ENCODE data around the gene STRN3. TPM values are rescaled to one million over a fixed set of nuclear protein-coding genes. Genes with fewer than 3 reads are reported as not detected.
"Not testable (repeated sequence)": the region's sequence is repeated elsewhere in the genome, so short reads cannot be mapped to it uniquely, and the experiment has no call there.

The STRN3 gene
- total and polyA plus RNA-seq, 5 donors, result 16.8 to 57.9 (median 49.2) TPM

DNA sequence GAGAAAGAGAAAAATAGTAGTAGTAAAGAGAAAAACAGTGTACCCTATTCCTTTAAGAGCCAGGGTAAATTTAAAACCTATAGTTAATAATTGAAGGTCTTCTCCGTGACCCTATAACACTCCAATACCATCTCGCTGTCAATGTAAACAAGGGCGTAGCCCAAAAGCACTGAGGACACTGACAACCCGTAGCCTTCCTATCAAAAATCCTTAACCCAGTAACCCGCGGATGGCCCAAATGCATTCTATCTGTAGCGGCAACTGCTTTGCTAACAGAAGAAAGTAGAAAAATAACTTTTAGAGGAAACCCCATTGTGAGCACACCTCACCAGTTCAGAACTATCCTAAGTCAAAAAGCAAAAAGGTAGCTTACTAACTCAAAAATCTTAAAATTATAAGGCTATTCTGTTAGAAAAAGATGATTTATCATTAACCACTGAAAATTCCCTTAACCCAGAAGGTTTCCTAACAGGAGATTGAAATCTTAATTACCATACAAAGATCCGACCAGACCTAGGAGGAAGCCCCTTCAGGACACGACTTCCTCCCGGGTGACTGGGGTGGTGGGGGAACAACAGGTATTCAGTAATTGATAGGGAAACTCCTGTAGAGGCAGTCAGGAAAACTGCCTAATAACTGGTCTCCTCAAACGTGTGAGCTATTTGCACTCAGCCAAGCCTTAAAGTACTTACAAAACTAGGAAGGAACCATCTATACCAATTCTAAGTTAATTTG is 58.6 kb downstream of the STRN3 start:
- H3K4me1 ChIP-seq (ENCODE audit: control insufficient read depth, insufficient read depth, low read length); H3K27me3 ChIP-seq (ENCODE audit: control insufficient read depth, insufficient read depth); H3K27ac ChIP-seq (ENCODE audit: low read length); H3K9me3 ChIP-seq (ENCODE audit: control insufficient read depth, low read length); intact Hi-C loops (cut with DNase I); H3K4me3 ChIP-seq (ENCODE audit: low read length); ATAC-seq; DNase-seq: not testable (repeated sequence)
- WGBS, result 94% methylated on average over 11 of the region's 11 CpGs

DNA sequence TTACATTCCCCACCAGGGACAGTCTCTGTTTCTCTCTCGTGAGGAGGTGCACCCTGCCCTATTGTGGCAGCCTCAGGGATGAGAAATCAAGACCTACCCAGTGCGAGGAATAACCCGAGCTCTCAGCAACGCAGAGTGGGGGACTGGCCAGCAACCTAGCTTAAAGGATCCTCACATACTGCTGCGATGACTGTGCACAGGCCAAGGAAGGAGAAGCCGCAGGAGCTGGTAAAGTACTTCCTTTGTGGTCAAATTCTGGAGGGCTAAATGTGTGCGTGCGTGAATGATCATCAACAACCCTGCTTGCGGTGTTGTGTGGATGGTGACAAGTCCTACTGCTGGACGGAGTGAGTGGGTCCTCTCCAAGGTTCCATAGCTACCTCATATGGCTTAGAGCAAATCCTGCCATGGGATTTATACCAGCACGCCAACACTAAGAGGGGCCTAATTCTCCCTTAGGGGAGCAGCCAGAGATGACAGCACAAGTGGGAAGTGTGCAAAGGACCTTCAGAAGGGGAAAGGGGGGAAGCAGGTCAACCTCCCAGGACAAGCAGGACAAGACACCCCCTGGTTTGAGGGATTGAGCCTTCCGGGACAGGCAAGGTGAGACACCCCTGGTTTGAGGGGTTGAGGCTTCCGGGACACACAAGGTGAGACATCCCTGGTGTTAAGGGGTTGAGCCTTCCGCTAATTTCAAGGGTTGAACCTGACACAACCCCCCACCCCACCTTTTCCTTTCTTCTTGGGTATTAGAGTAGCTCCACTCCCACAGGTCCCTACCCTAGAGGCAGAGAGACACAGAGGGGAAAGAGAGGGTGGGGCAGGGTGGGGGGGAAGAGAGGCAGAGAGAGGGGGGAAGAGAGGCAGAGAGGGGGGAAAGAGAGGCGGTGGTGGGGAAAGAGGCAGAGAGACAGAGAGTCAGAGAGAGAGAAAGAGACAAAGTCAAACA is 59.5 kb downstream of the STRN3 start:
- WGBS, result 95% methylated on average over 15 of the region's 15 CpGs
- Histone ChIP-seq H3K4me3 (ENCODE audit: low read length) (no peak overlapping the region), H3K27me3 (ENCODE audit: control insufficient read depth, insufficient read depth) (no peaks in the 10 kb centered on the region), H3K9me3 (ENCODE audit: control insufficient read depth, low read length) (peaks cover 4% of the 10 kb centered on the region), H3K4me1 (ENCODE audit: control insufficient read depth, insufficient read depth, low read length) (no peaks in the 10 kb centered on the region), H3K27ac (ENCODE audit: low read length) (no peak overlapping the region)
- intact Hi-C loops (cut with DNase I), result no loop called here
- no peak for DNase-seq
- peak in 1 of 2 donors; percentile 23 for ATAC-seq

DNA sequence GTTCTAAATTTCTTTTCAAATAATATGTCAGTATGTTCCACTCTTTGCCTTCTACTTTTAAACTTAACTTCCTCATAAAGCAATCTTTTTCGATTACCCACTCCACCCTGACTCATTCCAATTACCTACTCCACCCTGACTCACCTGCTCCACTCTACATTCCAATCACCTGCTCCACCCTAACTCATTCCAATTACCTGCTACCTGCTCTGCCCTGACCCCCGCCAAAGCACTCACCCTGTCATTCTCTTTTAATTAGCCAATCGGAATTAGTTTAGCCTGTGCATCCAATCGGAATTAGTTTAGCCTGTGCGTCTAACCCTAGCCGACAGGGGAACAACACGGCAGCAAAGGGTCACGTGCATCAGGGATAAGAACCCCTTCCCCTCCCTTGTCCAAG is 60.3 kb downstream of the STRN3 start:
- ATAC-seq; H3K4me1 ChIP-seq (ENCODE audit: control insufficient read depth, insufficient read depth, low read length); intact Hi-C loops (cut with DNase I); H3K27me3 ChIP-seq (ENCODE audit: control insufficient read depth, insufficient read depth); H3K4me3 ChIP-seq (ENCODE audit: low read length); H3K9me3 ChIP-seq (ENCODE audit: control insufficient read depth, low read length); DNase-seq; H3K27ac ChIP-seq (ENCODE audit: low read length): not testable (repeated sequence)
- 97% methylated on average over 8 of the region's 8 CpGs for WGBS

DNA sequence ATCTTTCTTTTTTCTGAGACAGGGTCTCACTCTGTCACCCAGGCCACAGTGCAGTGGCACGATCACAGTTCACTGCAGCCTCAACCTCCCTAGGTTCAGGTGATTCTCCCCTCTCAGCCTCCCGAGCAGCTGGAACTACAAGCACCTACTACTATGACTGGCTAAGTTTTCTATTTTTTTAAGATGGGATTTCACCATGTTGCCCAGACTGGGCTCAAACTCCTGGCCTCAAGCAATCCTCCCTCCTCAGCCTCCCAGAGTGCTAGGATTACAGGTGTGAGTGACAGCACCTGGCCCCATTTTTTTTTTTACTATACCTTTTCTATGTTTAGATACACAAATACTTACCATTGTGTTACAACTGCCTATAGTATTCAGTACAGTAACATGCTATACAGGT is 63.6 kb downstream of the STRN3 start:
- H3K9me3 ChIP-seq (ENCODE audit: control insufficient read depth, low read length); intact Hi-C loops (cut with DNase I); H3K27ac ChIP-seq (ENCODE audit: low read length); H3K4me1 ChIP-seq (ENCODE audit: control insufficient read depth, insufficient read depth, low read length); ATAC-seq; H3K27me3 ChIP-seq (ENCODE audit: control insufficient read depth, insufficient read depth); H3K4me3 ChIP-seq (ENCODE audit: low read length); DNase-seq: not testable (repeated sequence)
- 96% methylated on average over 2 of the region's 2 CpGs for WGBS

DNA sequence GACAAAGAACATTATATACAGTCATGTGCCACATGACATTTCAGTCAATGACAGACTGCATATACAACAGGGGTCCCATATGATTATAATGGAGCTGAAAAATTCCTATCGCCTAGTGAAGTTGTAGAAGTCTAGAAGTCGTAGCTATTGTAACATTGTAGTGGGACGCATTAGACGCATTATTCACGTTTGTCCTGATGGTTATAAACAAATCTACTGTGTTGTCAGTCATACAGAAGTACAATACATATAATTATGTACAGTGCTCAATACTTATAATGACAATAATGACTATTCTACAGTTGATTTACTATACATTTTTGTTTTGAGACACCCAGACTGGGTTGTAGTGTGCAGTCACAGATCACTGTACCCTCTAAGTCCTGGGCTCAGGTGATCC is 64.8 kb downstream of the STRN3 start:
- intact Hi-C loops (cut with DNase I), result no loop called here
- Histone ChIP-seq H3K9me3 (ENCODE audit: control insufficient read depth, low read length) (peaks cover 2% of the 10 kb centered on the region), H3K4me1 (ENCODE audit: control insufficient read depth, insufficient read depth, low read length) (peaks cover 3% of the 10 kb centered on the region), H3K4me3 (ENCODE audit: low read length) (no peak overlapping the region), H3K27ac (ENCODE audit: low read length) (no peak overlapping the region), H3K27me3 (ENCODE audit: control insufficient read depth, insufficient read depth) (no peaks in the 10 kb centered on the region)
- ATAC-seq (no peak), DNase-seq (no peak)
- WGBS, result 95% methylated on average over 5 of the region's 5 CpGs

DNA sequence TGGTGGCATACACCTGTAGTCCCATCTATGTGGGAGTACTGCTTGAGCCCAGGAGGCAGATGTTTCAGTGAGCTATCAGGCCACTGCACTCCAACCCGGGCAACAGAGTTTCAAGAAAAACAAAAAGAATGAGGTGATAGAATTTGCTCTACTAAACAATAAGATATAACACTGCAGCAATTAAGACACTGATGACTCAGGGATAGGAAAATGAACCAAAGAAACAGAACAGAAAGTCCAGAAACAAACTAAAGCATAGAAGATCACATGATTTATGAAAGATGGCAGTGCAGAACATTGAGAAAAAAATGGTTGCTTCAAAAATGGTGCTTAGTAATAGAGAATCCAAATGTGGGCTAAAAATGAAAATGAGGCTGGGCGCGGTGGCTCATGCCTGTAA is 66.0 kb downstream of the STRN3 start:
- Histone ChIP-seq H3K9me3 (ENCODE audit: control insufficient read depth, low read length) (no peaks in the 10 kb centered on the region), H3K4me3 (ENCODE audit: low read length) (no peak overlapping the region), H3K27ac (ENCODE audit: low read length) (no peak overlapping the region), H3K4me1 (ENCODE audit: control insufficient read depth, insufficient read depth, low read length) (peaks cover 3% of the 10 kb centered on the region), H3K27me3 (ENCODE audit: control insufficient read depth, insufficient read depth) (no peaks in the 10 kb centered on the region)
- ATAC-seq, result no peak
- 93% methylated on average over 3 of the region's 3 CpGs for WGBS
- DNase-seq, result no peak
- intact Hi-C loops (cut with DNase I), result no loop called here

GRCh38 chr14:30958555-30959407 is 67.4 kb downstream of the STRN3 start:
- Histone ChIP-seq H3K4me1 (ENCODE audit: control insufficient read depth, insufficient read depth, low read length) (peaks cover 3% of the 10 kb centered on the region), H3K4me3 (ENCODE audit: low read length) (no peak overlapping the region), H3K9me3 (ENCODE audit: control insufficient read depth, low read length) (no peaks in the 10 kb centered on the region), H3K27me3 (ENCODE audit: control insufficient read depth, insufficient read depth) (no peaks in the 10 kb centered on the region), H3K27ac (ENCODE audit: low read length) (no peak overlapping the region)
- ATAC-seq (no peak), DNase-seq (no peak)
- WGBS, result 91% methylated on average over 10 of the region's 10 CpGs
- intact Hi-C loops (cut with DNase I), result no loop called here

DNA sequence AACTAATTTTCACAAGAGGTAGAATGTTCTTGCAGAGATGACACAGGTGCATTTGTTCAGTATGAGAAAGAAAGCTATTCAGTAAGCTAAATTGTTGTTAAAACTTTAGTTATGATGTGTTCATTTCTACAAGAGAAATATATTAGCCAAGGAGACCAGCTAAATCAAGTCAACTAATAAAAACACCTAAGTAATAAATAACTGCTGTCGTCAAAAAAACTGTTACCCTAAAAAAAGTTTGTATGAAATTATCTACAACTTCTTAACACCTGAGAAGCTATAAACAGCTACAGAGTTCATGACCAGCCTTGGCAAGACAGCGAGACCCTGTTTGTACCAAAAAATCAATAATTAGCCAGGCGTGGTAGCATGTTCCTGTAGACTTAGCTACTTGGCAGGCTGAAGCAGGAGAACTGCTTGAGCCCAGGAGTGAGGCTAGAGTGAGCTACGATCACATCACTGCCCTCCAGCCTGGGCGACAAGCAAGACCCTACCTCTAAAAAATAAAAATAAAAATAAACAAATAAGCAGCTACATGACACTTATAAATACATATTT is 68.3 kb downstream of the STRN3 start:
- Histone ChIP-seq H3K9me3 (ENCODE audit: control insufficient read depth, low read length) (no peaks in the 10 kb centered on the region), H3K4me3 (ENCODE audit: low read length) (no peak overlapping the region), H3K27me3 (ENCODE audit: control insufficient read depth, insufficient read depth) (no peaks in the 10 kb centered on the region), H3K4me1 (ENCODE audit: control insufficient read depth, insufficient read depth, low read length) (peaks cover 3% of the 10 kb centered on the region), H3K27ac (ENCODE audit: low read length) (no peak overlapping the region)
- intact Hi-C loops (cut with DNase I), result no loop called here
- peak in 1 of 2 donors; percentile 43 for ATAC-seq
- WGBS, result 79% methylated on average over 5 of the region's 5 CpGs
- DNase-seq, result no peak

DNA sequence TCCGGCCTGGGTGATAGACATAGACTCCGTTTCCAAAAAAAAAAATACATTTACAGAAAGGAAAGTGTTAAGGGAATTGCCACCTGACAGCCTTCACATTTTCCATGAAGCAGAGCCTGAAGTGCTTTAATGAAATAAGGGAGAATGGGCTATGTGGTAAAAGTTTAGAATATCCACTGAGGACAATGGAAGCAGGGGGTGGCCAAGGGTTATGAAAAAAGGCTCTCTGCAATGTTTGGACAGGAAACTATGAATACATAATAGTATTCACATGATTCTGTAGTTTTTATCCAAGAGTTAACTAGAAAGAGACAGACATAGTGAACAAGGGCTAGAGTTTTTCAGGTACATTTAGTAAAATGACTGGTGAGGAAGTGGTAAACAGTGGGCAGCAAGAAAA is 76.5 kb downstream of the STRN3 start:
- H3K4me3 ChIP-seq (ENCODE audit: low read length), result no peak overlapping the region
- no peaks in the 10 kb centered on the region for H3K27me3 ChIP-seq (ENCODE audit: control insufficient read depth, insufficient read depth)
- no peaks in the 10 kb centered on the region for H3K4me1 ChIP-seq (ENCODE audit: control insufficient read depth, insufficient read depth, low read length)
- 94% methylated on average over 2 of the region's 2 CpGs for WGBS
- H3K9me3 ChIP-seq (ENCODE audit: control insufficient read depth, low read length), result no peaks in the 10 kb centered on the region
- intact Hi-C loops (cut with DNase I), result no loop called here
- no peak overlapping the region for H3K27ac ChIP-seq (ENCODE audit: low read length)
- DNase-seq, result no peak
- ATAC-seq, result no peak

- Histone ChIP-seq H3K27me3 (ENCODE audit: control insufficient read depth, insufficient read depth) (no peaks in the 10 kb centered on the region), H3K4me3 (ENCODE audit: low read length) (no peak overlapping the region), H3K9me3 (ENCODE audit: control insufficient read depth, low read length) (no peaks in the 10 kb centered on the region), H3K4me1 (ENCODE audit: control insufficient read depth, insufficient read depth, low read length) (no peaks in the 10 kb centered on the region), H3K27ac (ENCODE audit: low read length) (no peak overlapping the region)
- no peak for DNase-seq
- intact Hi-C loops (cut with DNase I), result no loop called here
- ATAC-seq, result no peak
- 89% methylated on average over 4 of the region's 4 CpGs for WGBS
Measured at GRCh38 chr14:30943694-30944093, 82.5 kb downstream of the STRN3 start.

All from right cardiac atrium (tissue), 5 donors.